ENCODE measurements around the gene JTB.
A peak's percentile ranks its signal among the peaks of the same experiment; 100 is the strongest.
"Not testable (repeated sequence)": the region's sequence is repeated elsewhere in the genome, so short reads cannot be mapped to it uniquely, and the experiment has no call there.

The JTB gene

GRCh38 chr1:153977250-153978240 lies at the start of gene JTB:
Gene JTB (minus strand): TSS chr1:153977674. CDS start chr1:153977252, 422 bp downstream.
- DNase-seq: peak; percentile 79

- no peak for DNase-seq
Measured at GRCh38 chr1:154019940-154020339, 42.5 kb upstream of the JTB start.

GRCh38 chr1:154019269-154019668 lies 41.8 kb upstream of the JTB start:
- no peak for DNase-seq

DNA sequence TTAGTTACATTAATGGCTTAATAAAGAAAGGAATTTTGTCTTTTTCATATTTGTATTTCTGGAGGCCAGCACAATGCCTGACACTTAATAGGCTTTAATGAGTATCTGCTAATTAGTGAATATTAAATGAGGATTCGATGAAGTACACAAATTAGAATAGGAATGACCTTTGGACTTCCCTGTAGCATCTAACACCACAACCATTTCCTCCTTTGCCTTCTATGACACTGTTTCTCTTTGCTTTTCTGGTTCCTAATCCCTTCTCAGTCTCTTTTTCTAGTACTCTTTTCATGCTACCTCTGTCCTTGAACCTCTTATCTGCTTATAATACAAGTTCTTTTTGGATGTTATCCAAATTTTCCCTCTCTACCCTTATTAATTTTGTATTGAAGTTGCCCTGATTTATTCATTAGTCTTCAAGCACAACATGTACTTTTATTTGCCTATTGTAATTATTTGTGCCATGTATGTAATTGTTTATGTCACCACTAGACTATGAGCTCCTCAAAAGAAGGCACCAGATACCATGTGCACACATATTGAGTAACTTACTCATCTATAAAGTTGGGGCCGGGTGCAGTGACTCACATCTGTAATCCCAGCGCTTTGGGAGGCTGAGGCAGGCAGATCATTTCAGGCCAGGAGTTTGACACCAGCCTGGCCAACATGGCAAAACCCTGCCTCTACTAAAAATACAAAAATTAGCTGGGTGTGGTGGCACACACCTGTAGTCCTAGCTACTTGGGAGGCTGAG lies 36.9 kb upstream of the JTB start:
- no peak for DNase-seq

DNA sequence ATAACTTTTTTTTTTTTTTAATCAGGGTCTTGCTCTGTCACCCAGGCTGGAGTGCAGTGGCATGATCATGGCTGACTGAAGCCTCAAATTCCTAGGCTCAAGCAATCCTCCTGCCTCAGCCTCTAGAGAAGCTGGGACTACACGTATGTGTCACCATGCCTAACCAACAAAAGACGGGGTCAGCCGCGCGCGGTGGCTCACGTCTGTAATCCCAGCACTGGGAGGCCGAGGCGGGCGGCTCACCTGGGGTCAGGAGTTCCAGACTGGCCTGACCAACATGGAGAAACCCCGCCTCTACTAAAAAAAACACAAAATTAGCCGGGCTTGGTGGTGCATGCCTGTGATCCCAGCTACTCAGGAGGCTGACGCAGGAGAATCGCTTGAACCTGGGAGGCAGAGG lies 35.1 kb upstream of the JTB start:
- DNase-seq: not testable (repeated sequence)

- no peak for DNase-seq
Measured at GRCh38 chr1:154012129-154012528, 34.7 kb upstream of the JTB start.

GRCh38 chr1:154006136-154006535 lies 28.7 kb upstream of the JTB start:
- DNase-seq: no peak

DNA sequence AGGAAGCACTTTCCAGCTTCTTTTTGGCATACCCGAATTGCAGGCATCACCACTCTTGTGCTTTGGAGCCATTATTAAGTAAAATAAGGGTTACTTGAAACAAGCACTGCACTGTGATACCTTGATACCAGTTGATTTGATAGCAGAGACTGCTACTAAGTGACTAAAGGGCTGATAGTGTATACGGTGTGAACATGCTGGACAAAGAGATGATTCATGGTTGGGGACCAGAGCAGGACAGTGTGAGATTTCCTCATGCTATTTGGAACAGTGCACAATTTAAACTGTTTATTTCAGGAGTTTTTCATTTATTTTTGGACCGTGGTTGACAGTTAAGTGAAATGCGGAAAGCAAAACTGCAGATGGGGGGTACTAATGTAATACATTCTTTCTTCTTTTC lies 22.9 kb upstream of the JTB start:
- DNase-seq: no peak

DNA sequence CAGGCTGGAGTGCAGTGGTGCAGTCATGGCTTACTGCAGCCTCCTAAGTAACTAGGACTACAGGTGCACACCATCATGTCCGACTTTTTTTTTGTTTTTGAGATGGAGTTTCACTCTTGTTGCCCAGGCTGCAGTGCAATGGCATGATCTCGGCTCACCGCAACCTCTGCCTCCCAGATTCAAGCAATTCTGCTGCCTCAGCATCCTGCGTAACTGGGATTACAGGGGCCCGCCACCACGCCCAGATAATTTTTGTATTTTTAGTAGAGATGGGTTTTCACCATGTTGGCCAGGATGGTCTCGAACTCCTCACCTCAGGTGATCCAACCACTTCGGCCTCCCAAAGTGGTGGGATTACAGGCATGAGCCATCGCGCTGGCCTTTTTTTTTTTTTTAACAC lies 19.4 kb upstream of the JTB start:
- DNase-seq: not testable (repeated sequence)

GRCh38 chr1:153995640-153996039 lies 18.2 kb upstream of the JTB start:
- no peak for DNase-seq

- DNase-seq: no peak
Measured at GRCh38 chr1:153995202-153995601, 17.7 kb upstream of the JTB start.

- no peak for DNase-seq
Measured at GRCh38 chr1:153991806-153992205, 14.3 kb upstream of the JTB start.

- no peak for DNase-seq
Measured at GRCh38 chr1:153991151-153991630, 13.7 kb upstream of the JTB start.

GRCh38 chr1:153990468-153991150 lies 13.1 kb upstream of the JTB start, which contains the start of gene RPS27:
Gene RPS27 (plus strand): TSS chr1:153990762. CDS start chr1:153990797, 35 bp downstream.
- DNase-seq: peak; percentile 98

- DNase-seq: no peak
Measured at GRCh38 chr1:153987621-153988020, 10.1 kb upstream of the JTB start.

- no peak for DNase-seq
Measured at GRCh38 chr1:153985941-153986761, 8.7 kb upstream of the JTB start, which contains the start of gene RAB13. Gene RAB13 (minus strand): TSS chr1:153986339. CDS start chr1:153986236, 103 bp downstream.

GRCh38 chr1:153985341-153985912 lies 8.0 kb upstream of the JTB start:
- DNase-seq: peak; percentile 33

DNA sequence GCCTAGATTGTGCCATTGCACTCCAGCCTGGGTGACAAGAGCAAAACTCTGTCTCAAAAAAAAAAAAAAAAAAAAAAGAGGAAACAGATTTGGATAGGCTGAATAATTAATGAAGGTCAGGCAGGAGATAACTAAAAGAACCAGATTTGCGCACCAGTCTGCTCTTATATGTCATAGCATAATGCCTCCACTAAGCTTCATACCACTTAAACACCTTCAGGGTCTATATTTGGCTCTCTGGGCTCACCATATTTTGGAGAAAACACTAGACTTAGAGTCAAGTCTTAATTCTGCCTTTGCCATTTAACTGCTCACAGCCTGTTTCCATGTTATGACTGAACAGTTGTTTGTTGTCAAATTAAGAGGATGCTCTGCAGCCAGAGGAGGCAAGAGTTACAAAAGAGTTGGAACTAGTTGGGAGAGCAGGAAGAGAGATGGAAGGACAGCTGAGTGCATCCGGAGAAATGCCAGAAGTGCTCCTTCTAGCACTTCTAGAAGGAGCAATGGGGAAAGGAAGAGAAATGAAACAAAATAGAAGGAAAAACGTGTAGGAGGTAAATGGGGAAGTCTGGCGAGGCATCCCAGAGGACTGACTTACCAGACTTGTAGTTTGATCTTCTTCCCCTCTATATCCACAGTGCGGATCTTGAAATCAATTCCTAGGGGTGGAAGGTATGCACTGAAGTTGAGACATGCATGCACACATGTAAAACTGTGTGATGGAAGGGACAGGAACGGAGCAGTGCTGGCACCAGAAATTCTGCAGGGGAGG lies 6.8 kb upstream of the JTB start:
- DNase-seq: no peak

DNA sequence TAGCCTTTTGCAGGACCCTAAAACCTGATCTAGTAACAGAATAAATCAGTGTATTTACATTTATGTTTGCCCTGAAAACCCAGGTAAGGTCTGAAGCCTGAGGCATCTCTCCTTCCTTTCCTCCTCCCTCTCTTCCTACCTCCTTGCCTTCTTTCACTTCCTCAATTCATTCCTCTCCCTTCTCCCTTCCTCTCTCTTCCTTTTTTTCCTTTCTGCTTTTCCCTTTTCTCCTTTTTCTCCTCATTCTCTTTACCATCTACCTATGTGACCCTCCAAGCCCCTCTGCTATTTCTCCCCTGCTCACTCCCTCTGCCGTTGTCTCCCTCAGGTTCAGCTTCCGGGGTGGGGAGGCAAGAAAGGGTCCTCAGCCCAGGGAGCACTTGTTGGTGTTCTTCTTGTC lies 4.3 kb upstream of the JTB start:
- not testable (repeated sequence) for DNase-seq

DNA sequence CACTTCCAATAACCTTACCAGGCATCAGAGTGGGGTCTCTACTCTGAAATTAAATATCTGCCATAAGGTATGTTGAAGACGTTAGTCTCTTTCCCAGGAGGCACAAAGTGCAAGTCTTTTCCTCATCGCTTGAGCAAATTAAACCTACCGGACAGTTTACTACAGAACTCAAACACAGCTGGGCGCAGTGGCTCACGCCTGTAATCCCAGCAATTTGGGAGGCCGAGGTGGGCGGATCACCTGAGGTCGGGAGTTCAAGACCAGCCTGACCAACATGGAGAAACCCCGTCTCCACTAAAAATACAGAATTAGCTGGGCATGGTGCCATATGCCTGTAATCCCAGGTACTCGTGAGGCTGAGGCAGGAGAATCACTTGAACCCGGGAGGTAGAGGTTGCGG lies 1.6 kb upstream of the JTB start:
- not testable (repeated sequence) for DNase-seq

Data from CD4-positive, alpha-beta T cell treated with Interleukin-4 for 4 hours (primary cell).